ENCODE results near the gene ATP2C1.
"Not testable (repeated sequence)": the region's sequence is repeated elsewhere in the genome, so short reads cannot be mapped to it uniquely, and the experiment has no call there.

The ATP2C1 gene

DNA sequence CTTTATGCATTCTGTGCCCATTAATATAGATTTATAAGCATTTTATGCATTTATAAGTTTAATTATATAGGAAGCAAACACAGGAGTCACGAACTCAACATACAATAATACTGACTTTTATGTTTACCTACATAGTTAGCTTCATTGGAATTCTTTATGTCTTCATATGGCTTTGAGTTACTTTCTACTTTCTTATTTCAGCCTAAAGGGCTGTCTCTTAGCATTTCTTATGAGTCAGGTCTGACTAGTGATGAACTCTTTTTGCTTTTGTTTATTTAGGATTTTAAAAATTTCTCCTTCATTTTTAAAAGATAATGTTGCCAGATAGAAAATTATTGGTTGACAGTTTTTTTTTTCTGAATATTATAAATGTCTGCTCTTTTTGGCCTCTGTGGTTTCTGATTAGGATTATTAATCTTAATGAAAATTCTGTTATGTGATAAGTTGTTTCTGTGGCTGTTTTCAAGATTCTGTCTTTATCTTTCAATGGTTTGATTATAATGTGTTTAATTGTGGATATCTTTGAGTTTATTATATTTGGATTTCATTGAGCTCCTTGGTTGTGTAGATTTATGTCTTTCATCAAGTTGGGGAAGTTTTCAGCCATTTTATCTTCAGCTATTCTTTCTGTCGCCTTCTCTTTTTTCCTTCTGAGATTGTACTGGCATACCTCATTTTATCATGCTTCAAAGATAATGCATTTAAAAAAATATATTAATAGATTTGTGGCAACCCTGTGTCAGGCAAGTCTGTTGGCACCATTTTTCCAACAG is 54.3 kb downstream of the ATP2C1 start:
- no peak for DNase-seq

GRCh38 chr3:130948929-130949328 is 55.0 kb downstream of the ATP2C1 start:
- no peak for DNase-seq

DNA sequence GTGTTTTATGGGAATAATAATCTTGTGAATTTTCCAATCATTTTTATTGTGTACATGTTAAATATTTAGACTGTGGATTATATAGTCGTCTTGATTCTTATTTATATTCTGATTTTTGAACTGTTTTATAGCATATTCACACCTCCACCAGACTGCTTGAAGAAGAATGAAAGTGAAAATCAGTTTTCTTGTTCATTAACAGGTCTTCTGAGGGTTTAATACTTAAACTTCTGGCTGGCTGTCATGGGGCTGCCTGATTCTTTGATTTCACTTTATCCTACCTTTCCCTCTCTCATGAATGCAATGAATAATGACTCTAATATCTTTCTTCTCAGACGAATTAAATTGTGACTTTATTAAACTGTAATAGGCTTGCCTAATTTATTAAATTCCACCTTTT is 56.2 kb downstream of the ATP2C1 start:
- no peak for DNase-seq

DNA sequence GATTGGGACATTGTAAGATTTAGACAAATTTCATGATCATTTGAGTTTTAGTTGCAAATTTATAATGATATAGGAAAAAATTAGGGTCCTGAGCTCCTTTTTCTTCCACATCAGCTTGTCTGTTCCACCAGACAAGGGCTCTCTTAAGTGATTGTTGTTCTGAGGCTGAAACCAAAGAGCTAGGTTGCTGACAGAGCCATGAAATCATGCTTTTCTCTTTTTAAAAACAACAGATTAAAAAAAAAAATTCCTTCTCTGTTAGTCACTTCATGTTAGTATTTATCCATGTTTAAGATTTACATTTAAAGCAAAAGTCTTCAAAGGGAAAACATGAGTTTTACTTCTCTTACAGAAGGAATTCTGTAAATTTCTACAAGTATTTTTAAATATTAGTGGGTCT is 56.8 kb downstream of the ATP2C1 start:
- DNase-seq = no peak

GRCh38 chr3:130955481-130955880 is 61.6 kb downstream of the ATP2C1 start:
- DNase-seq = no peak

- DNase-seq = no peak
These were observed 62.4 kb downstream of the ATP2C1 start for GRCh38 chr3:130956281-130956680.

DNA sequence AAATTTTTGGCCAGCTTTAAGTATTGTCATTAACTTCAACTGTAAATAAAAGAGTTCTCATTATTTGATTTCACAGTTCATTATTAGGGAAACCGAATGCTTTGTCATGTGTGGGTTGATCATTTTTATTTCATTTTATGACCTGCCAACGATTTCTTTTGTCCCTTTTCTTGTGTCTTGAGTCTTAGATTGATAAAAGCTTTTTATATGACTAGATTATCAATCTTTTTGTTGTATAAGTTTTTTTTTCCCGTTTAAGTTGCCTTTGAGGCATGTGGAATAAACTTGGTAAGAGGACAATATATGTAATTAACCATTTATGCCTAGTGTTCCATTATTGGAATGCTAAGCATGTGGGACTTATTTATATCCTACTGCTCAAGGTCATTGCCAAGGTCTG is 62.8 kb downstream of the ATP2C1 start:
- DNase-seq = no peak

DNA sequence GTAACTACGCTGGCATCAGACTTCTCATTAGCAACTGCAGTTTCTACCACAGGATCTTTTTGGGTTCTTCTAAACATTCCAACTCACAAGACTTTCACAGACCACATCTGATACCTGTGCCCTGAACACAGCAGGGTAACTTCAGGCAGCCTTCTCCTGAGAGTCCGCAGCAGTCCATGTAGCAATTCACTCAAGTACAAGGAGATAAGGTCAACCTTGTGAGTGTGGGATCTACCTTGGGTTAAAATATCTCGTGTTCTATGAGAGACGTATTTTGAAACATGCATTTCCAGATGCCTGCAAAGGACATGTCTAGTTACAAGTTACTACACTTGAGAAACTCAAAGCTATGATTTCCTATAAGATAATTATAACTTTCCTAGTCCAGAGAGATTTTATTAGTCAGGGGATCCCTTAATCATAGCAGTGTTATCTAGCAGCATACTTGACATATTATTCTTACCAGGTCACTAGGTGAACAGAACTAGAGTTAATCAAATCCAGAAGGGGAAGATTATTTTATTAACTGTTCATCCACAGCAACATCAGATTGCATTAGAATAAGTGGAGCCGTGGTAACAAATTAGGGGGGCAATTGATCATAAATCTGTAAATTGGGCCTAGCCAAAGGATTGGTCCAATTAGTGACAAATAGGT is 66.4 kb downstream of the ATP2C1 start:
- no peak for DNase-seq

- DNase-seq = no peak
These were observed 67.6 kb downstream of the ATP2C1 start for GRCh38 chr3:130961458-130961857.

- DNase-seq = no peak
These were observed 69.6 kb downstream of the ATP2C1 start for GRCh38 chr3:130963444-130963843.

GRCh38 chr3:130963878-130964277 is 70.0 kb downstream of the ATP2C1 start:
- no peak for DNase-seq

DNA sequence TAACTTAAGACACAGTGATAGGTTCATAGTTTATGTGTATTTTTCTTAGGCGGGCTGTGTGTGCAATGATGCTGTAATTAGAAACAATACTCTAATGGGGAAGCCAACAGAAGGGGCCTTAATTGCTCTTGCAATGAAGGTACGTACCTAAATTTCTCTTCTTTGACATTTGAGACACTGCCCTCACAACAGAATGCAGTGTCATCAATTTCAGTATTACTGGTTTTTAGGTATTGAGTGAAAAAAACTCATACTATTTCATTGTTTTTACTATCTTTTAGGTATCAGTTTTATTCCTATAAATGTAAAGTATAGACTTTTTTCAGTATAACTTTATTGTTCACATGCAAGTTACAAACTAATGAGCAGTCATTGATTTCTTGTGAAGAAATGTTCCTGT is 73.4 kb downstream of the ATP2C1 start:
- DNase-seq = no peak

DNA sequence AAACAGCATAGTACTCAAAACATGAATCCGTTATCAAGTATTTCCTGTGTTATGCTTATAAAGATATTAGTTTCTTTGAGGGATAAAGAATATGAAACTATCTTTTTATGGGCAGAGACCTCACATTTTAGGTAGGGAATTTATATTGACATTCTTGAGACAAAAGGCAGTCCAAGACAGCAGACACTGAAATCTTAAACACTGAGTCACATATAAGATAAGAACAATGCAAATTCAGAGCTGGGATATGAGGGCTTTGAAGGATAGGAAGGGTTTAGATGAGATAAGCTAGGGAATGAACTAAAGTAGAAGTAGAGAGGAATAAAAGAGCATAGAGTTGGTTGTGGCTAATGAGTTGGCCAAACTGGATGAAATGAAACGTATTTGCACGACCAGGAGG is 74.3 kb downstream of the ATP2C1 start:
- no peak for DNase-seq

DNA sequence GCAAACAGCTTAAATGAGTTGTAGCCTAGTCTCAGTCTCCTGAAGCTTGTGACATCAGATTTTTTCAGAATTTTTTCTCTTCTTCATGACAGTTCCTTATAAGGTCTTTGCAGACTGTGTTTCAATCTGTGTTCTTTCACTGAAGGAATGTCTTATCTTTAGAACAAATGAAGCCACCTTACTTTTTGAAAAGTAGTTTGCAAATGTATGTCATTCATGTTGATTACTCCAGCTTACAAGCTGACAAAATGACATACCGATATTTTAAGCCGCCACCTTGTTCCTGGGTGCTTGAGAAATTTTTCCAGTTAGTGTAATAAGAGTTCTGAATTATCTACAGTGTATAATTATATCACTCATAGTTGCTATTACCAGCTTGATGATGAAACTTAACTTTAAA is 75.7 kb downstream of the ATP2C1 start:
- no peak for DNase-seq

DNA sequence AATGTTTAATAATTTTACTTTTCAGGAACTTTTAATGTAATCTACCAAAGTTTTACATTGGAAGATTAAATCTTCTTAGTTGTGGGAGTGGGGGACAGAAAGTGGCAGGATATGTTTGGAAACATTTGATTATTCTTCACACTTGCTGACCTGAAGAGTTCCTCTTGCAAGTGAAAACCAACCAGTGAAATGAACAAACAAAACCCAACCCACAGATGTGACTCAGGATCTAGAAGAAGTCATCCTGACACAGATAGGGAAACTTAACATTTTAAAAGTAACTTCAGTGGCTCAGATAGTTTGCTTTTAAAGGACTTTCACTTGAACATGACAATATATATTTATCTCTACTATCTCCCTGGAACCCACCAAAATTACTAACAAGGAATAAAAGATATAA is 77.3 kb downstream of the ATP2C1 start:
- no peak for DNase-seq

DNA sequence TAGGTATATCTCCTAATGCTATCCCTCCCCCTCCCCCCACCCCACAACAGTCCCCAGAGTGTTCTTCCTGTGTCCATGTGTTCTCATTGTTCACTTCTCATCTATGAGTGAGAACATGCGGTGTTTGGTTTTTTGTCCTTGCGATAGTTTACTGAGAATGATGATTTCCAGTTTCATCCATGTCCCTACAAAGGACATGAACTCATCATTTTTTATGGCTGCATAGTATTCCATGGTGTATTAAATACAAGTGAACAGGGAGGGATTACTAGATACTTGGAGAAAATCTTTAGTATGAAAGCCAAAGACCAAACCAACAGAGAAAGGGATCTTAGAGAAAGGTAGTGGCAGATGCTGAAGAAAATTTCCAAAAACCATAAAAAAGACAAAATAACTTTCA is 78.7 kb downstream of the ATP2C1 start:
- DNase-seq = not testable (repeated sequence)

- DNase-seq = no peak
These were observed 79.5 kb downstream of the ATP2C1 start for GRCh38 chr3:130973406-130973805.

DNA sequence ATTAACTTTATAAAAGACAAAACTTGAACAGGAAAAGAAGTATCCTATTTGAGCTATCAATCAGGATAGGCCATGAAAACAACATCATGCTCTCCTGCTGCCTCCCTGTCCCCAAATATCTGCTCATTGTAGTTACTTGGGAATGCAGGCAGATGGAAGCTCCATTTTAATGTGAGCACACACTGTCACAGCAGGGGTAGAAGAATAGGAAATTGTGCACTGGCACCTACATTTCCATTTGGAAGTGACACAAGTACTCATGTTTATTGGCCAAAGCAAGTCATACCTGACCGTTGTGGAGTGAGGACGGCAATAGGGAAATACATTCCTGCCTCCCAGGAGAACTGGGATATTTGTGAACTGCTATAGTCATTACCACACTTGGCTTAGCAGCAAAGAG is 80.3 kb downstream of the ATP2C1 start:
- no peak for DNase-seq

DNA sequence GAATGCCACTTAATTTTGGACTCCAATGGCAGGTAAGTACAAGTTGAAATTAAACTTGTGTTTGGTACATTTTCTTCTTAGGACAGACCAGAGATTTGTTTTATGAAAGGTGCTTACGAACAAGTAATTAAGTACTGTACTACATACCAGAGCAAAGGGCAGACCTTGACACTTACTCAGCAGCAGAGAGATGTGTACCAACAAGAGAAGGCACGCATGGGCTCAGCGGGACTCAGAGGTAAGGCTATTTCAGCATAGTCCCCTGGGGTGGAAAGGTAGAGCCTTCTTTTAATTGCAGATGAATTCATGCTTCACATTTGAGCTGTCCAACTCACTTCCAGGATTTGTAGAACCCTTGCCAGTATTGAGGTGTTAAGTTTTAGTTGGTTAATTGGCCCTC is 81.4 kb downstream of the ATP2C1 start:
- DNase-seq = no peak

DNA sequence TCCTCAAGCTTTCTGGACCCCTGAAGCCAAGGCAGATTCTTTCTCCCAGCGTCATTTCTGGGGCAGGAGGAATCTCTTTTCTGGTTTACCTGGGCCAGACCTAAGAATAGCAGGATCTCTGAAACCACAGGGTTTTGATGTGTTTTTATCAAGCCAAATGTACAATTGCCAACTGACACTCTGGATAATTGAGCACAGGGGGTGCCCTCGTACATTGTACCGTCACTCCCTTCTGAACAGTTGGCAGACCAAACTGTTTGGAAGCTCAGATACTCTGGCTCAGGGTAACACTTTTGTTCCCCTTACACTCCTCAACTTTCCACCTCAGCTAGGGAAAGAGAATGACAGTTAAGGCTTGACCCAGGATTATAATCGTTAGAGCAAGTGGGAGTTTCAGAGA is 82.8 kb downstream of the ATP2C1 start:
- no peak for DNase-seq

GRCh38 chr3:130979117-130979516 is 85.2 kb downstream of the ATP2C1 start:
- no peak for DNase-seq

GRCh38 chr3:130981469-130981868 is 87.6 kb downstream of the ATP2C1 start:
- no peak for DNase-seq

GRCh38 chr3:130990282-130990681 is 96.4 kb downstream of the ATP2C1 start:
- no peak for DNase-seq

DNA sequence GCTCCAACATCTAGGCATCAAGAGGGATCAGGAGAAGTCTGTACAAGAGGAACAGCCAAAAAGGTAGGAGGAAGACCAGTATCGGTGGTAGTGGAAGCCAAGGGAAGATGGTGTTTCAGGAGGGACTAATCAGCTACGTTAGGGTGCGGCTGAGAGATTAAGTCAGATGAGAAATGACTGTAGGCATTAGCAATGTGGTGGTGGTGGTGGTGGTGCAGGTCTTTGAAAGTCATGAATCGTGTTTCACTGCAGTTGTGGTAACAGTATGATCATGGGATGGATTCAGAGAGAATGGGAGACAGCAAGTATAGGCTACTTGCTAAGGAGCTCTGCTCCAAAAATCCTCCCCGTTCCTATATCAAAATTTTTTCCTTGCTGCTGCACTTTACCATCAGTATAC is 97.2 kb downstream of the ATP2C1 start:
- no peak for DNase-seq

DNA sequence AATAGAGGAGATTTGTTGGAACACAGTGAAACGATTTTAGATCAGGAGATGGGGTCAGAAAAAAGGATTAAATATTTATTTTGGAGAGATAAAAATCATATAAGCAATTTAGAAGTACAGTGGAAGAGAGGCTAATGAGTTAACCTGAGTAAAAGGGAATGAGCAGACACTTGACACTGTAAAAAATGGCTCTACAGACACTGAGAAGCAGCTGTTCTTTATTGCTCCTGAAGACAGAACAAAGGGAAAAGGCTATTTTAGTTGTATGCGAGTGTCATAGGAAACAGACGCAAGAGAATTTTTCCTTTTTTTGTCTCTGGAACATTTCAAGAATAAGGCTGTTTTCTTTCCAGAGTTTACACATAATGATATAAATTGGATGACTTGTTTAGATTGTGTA is 98.5 kb downstream of the ATP2C1 start:
- no peak for DNase-seq

All from NCI-H1694 treated with DMSO at 0.1 percent for 48 hours (cell line).